SH-SY5Y (cell line): ENCODE results near the gene RSPH1.

ENCODE experiments used
- GATA2 ChIP-seq: IDR thresholded peaks from 2 replicates; pipeline ENCODE4 v1.6.1; 2011; ENCODE audit warnings: mild to moderate bottlenecking, low read depth, low read length
- GATA3 ChIP-seq: IDR thresholded peaks from 2 replicates; pipeline ENCODE4 v1.6.1; 2011; ENCODE audit warnings: low read depth, mild to moderate bottlenecking, low read length, moderate library complexity

DNA sequence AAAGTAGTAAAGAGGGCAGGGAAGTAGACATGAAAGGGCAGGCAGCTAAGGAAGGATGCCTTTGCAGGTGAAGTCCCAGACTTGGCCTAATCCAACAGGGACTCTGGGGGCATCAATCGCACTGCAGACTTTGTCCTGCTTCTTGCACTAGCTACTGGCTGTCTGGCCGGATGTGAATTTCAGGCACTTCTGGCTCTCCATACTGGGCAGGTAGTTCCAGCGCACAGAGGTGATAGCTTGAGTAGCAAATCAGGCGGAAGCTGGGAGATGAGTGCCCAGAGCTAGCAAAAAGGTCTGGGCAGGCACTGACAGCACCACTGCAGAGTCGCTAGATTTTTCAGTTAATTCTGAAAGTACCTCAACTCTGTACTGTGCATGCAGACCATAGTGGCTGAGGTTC, 997 bp downstream of the RSPH1 start:
- TF ChIP-seq GATA2, result no peak
- TF ChIP-seq GATA3, result no peak
